AG10803 (cell line): Measurements from ENCODE around the gene KCNAB1.
A peak's percentile ranks its signal among the peaks of the same experiment; 100 is the strongest.

Source experiments
- DNase-seq: peaks from one replicate; pipeline ENCODE4 v3.0.0; 2010; ENCODE audit warnings: low read depth
- H3K4me3 ChIP-seq: 2 replicates; pipeline ENCODE4 v1.5.1; 2011; ENCODE audit warnings: mild to moderate bottlenecking, low read length, control low read depth
- TF ChIP-seq, protein P1 (sequence below): conservative IDR thresholded peaks from 2 replicates; pipeline ENCODE4 v1.5.1; 2011; ENCODE audit warnings: mild to moderate bottlenecking, low read length, control low read depth, inconsistent platforms

Gene KCNAB1

DNA sequence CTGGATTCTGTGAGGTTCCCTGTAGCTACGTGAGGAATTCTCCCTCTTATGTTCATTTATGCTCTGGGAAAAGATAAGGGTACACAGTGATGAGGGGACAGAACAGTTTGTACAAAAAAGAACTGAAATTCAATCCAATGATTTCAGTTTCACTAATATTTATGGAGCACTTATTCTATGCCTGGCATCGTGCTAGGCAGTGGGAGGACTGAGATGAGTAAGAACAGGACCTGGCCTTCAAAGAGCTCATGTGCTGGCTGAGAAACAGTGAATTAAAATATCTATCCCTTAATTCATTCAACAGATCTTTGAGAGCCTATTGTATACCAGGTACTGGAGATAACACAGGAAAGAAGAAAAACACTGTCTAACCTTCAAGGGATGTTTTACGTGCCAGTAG, 412.4 kb downstream of the KCNAB1 start:
- H3K4me3 ChIP-seq, result no peak overlapping the region
- DNase-seq, result no peak
- TF ChIP-seq, protein P1, sequence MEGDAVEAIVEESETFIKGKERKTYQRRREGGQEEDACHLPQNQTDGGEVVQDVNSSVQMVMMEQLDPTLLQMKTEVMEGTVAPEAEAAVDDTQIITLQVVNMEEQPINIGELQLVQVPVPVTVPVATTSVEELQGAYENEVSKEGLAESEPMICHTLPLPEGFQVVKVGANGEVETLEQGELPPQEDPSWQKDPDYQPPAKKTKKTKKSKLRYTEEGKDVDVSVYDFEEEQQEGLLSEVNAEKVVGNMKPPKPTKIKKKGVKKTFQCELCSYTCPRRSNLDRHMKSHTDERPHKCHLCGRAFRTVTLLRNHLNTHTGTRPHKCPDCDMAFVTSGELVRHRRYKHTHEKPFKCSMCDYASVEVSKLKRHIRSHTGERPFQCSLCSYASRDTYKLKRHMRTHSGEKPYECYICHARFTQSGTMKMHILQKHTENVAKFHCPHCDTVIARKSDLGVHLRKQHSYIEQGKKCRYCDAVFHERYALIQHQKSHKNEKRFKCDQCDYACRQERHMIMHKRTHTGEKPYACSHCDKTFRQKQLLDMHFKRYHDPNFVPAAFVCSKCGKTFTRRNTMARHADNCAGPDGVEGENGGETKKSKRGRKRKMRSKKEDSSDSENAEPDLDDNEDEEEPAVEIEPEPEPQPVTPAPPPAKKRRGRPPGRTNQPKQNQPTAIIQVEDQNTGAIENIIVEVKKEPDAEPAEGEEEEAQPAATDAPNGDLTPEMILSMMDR, result no peak

DNA sequence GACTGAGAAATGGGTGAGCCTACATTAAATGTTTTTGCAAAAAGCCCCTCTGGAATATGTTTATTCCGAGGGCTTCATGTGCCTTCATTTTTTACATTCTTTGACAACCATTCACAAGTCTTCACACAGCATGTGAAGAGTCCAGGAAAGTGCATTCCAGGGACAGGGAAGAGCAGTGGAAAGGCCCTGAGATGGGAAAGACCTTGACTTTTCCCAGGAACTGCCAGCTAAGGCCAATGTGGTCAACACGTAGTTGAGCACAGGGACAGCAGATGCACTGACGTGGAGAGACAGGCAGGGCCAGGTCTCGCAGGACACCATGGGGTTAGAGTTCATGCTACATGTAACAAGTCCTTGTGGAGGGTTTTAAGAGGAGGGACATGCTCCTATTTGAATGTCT, 412.8 kb downstream of the KCNAB1 start:
- H3K4me3 ChIP-seq, result no peak overlapping the region
- TF ChIP-seq, protein P1, result no peak
- peak; percentile 60 for DNase-seq

DNA sequence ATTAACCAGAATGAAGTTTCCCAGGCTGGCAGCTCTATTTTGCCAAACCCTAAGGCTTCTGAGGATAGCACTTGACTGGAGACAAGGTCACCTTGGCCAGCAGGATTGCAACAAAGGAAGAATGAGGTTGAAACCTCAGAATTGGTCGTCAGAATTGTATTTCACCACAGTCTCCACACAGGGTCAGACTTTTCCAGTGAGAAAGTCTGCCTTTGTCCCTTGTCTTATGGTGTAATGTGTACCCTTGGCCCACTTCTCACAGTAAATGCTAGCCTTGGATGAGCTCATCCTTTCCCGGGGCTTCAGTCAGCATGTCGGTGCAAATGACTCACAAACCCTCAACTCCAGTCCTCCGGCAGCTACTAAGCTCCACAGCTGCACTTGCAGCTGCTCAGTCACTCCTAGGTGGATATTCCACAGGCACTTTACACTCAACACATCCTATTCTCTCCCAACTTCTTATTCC, 414.8 kb downstream of the KCNAB1 start:
- DNase-seq, result peak; percentile 98
- TF ChIP-seq, protein P1, result peak; percentile 54

DNA sequence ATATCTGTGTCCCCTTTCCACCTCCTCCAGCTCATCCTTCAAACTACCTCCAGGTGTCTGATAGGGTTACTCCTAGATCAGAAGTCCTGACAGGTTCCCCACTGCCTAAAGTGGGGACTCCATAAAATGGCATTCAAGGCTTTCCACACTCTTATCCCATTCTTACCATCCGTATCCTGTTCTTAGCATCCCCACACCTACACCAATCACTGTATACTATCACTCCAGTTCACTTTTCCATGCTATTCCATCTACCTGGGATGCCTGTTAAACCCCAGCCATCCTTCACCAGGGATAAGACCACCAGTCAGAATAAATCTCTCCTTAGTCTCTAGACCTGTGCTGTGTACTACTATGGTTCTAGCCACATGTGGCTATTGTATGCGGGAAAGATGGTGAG, 415.4 kb downstream of the KCNAB1 start:
- DNase-seq, result no peak
- H3K4me3 ChIP-seq, result no peak overlapping the region
- TF ChIP-seq, protein P1, result no peak

More for the DNA sequence above, 414.8 kb downstream of the KCNAB1 start:
- no peak overlapping the region for H3K4me3 ChIP-seq

DNA sequence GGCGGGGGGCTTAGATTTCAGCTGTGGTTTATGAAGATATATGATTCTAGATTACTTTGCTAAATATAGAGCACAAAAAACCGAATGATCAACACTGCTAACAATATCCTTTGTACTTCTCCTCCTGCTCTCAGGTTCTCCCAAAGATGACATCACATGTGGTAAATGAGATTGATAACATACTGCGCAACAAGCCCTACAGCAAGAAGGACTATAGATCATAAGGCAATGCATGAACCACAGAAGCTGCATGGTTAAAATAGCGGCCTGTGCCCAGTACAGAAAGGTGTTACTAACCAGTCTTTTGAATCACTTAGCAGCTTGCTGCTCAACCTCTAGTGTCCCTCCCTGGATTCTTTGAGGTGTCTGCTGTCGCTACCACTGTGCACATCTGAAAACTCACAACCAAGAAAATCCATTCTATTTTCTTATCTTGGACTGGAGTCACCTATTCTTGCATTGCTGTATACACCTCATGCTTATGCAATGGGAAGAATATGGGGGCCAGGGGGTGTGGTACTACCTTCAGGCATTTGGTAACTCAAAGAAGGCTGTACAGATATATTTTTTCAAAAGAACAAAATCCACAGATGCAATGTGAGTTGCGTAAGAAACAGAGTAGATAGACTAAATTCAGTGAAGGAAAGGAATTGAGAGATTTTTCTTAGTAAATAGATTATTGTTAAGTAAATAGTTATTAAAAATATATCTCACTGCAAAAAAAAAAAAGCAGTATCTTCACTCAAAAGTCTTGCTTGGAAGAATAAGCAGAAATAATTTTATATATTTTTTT, 416.3 kb downstream of the KCNAB1 start:
- TF ChIP-seq, protein P1, result no peak
- no peak overlapping the region for H3K4me3 ChIP-seq
- no peak for DNase-seq

- TF ChIP-seq, protein P1, result 0 out of 2 replicates have a peak, but pooled peaks have one; percentile 2
- no peak for DNase-seq
- H3K4me3 ChIP-seq, result no peak overlapping the region
Measured at GRCh38 chr3:156539051-156539450, 418.7 kb downstream of the KCNAB1 start.

- no peak overlapping the region for H3K4me3 ChIP-seq
- no peak for DNase-seq
- TF ChIP-seq, protein P1, result no peak
Measured at GRCh38 chr3:156539802-156540201, 419.4 kb downstream of the KCNAB1 start.
